GM18861 (cell line): ENCODE data around the gene CTF1.

Experiments used
- ATAC-seq: cut with Tn5 transposase; IDR thresholded peaks from one replicate; pipeline ENCODE4 v1.9.1; 2021; ENCODE audit not compliant: unreplicated experiment

Gene CTF1

DNA sequence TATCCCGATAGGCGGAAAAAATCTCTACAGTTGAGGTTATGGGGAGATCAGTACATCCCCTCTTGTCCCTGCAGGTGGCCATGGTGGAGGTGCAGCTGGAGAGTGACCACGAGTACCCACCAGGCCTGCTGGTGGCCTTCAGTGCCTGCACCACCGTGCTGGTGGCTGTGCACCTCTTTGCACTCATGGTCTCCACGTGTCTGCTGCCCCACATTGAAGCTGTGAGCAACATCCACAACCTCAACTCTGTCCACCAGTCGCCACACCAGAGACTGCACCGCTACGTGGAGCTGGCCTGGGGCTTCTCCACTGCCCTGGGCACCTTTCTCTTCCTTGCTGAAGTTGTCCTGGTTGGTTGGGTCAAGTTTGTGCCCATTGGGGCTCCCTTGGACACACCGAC is 56.7 kb downstream of the CTF1 start:
- no peak for ATAC-seq
